ENCODE data around the gene ELMO1.

DNA sequence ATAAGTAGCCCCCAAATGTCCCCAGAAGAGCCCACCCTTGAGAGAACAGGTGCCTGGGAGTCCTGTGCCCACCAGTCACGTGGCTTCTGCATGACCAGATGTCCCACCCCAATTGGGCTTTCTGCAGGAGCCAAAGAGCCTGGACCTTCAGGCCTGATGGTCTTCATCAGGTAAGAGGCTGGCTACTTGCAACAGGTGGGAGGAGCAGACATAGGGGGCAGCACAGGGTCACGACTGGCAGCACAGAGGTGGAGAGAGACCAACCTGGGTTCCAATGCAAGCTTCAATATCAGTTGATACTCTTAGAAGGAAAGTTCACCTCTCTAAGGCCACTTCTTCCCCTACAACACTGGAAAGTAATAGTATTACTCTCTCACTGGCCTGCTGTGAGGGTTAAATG, 288.0 kb downstream of the ELMO1 start:
- TF ChIP-seq RFX5 (IDR thresholded peaks at IDR 0.05): no peak
- TF ChIP-seq CTCF (IDR thresholded peaks at IDR 0.05): no peak
- no peak for TF ChIP-seq HDAC2 (IDR thresholded peaks at IDR 0.05)
- no peak for TF ChIP-seq POLR2A (IDR thresholded peaks at IDR 0.05; ENCODE audit: low read length)
- no peak for TF ChIP-seq USF2 (IDR thresholded peaks at IDR 0.05)
- no peak for TF ChIP-seq BCL3 (IDR thresholded peaks at IDR 0.05)

Measured in A549 (cell line).